Measurements from ENCODE around the gene PHACTR1. TPM values are rescaled to one million over a fixed set of nuclear protein-coding genes. Genes with fewer than 3 reads are reported as not detected.

The PHACTR1 gene
- total RNA-seq, 2 experiments from 2014 or later: 0.11 TPM; not detected in 1

DNA sequence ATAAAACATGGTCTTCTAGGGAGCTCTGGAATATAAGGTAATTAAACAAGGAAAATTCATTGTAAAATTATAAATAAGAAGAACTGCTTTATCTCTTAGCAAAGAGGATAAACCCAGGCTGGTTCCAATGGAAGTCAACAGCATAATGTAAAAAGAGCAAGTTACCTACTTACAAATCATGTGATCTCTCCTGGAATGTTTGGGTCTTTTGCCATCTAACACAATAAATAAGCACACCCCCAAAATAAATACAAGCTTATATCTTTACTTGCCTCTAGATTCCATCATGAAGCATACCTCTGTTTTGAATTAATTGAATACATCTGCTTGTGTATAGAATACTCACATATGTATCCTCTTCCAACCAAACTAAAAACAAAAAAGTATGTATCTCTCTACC is 2.5 kb upstream of the PHACTR1 start:
- Mint-ChIP-seq H3K27ac (no peak overlapping the region), H3K36me3 (ENCODE audit: low read depth) (no peaks in the 10 kb centered on the region), H3K9me3 (no peaks in the 10 kb centered on the region), H3K4me1 (ENCODE audit: low read depth) (no peaks in the 10 kb centered on the region), H3K4me3 (no peak overlapping the region), H3K27me3 (peaks cover 6% of the 10 kb centered on the region)
- ChIA-PET POLR2A (no interaction called here), CTCF (no interaction called here)
- ATAC-seq: no peak
- TF ChIP-seq, protein P1, sequence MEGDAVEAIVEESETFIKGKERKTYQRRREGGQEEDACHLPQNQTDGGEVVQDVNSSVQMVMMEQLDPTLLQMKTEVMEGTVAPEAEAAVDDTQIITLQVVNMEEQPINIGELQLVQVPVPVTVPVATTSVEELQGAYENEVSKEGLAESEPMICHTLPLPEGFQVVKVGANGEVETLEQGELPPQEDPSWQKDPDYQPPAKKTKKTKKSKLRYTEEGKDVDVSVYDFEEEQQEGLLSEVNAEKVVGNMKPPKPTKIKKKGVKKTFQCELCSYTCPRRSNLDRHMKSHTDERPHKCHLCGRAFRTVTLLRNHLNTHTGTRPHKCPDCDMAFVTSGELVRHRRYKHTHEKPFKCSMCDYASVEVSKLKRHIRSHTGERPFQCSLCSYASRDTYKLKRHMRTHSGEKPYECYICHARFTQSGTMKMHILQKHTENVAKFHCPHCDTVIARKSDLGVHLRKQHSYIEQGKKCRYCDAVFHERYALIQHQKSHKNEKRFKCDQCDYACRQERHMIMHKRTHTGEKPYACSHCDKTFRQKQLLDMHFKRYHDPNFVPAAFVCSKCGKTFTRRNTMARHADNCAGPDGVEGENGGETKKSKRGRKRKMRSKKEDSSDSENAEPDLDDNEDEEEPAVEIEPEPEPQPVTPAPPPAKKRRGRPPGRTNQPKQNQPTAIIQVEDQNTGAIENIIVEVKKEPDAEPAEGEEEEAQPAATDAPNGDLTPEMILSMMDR (IDR thresholded peaks at IDR 0.05): no peak
- intact Hi-C loops (cut with micrococcal nuclease): no loop called here
- no peak for DNase-seq

DNA sequence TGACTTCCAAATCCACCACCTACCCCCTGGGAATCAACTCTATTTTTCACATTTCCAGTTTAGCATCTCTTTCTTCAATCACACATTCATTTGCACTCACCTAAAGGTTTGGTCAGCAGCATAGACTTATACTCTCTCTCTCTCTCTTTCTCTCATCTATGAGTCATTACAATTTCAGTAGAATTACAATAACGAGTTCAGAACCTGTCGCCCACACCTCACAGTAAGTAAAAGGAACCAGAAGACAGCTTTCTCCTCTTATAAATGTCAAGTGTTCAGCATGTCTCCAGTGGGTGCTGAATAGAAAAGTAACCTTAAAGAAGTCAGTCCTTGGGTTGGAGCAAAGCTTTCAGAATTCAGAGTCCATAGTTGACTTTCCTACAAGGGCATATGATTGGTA is 1.1 kb upstream of the PHACTR1 start:
- Mint-ChIP-seq H3K36me3 (ENCODE audit: low read depth) (no peaks in the 10 kb centered on the region), H3K4me3 (no peak overlapping the region), H3K4me1 (ENCODE audit: low read depth) (no peaks in the 10 kb centered on the region), H3K27ac (no peak overlapping the region), H3K9me3 (no peaks in the 10 kb centered on the region), H3K27me3 (peaks cover 4% of the 10 kb centered on the region)
- ATAC-seq (no peak), DNase-seq (no peak)
- CTCF ChIA-PET: no interaction called here
- intact Hi-C loops (cut with micrococcal nuclease): no loop called here
- TF ChIP-seq, protein P1 (IDR thresholded peaks at IDR 0.05): no peak
- POLR2A ChIA-PET: no interaction called here

DNA sequence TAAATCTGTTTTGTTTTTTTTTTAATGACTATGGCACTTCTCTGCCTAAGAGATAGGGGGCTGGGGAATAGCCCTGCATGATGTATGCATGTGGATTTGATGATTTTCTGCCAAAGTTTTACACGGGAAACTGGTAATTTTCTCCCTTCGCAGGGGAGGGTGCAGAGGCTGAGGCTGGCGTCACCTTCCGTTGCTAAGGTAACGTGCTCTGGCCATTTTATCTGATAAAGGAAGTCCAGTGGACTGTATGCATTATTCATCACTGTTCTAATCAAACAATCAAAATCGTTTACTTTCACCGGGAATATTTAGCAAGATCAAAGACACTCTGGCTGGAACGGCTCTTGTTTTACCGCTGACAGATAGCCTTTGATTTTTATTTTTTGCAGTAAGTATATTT is 789 bp downstream of the PHACTR1 start:
- Mint-ChIP-seq H3K27me3 (no peaks in the 10 kb centered on the region), H3K4me3 (no peak overlapping the region), H3K9me3 (no peaks in the 10 kb centered on the region), H3K4me1 (ENCODE audit: low read depth) (no peaks in the 10 kb centered on the region), H3K36me3 (ENCODE audit: low read depth) (no peaks in the 10 kb centered on the region), H3K27ac (no peak overlapping the region)
- TF ChIP-seq, protein P1 (IDR thresholded peaks at IDR 0.05): no peak
- DNase-seq (no peak), ATAC-seq (no peak)
- CTCF ChIA-PET: no interaction called here
- POLR2A ChIA-PET: no interaction called here
- intact Hi-C loops (cut with micrococcal nuclease): no loop called here

DNA sequence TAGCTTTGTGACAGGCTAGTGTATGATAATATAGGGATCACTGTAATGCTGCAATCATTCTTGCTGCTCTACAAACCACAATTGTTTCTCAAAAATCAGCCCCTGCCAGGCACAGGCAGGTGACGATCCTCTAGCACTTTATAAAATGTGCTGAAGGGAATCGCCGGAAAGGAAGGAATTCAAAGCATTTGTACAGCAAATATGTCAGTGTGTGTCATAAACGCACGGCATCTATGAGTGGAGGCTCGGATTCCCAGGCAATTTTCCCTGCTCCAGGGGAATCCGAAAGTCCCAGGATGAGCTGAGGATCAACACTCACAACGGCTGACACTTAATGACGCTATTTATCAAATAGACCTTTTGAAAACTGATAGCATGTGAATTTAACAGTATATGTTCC is 1.4 kb downstream of the PHACTR1 start:
- ChIA-PET POLR2A (no interaction called here), CTCF (no interaction called here)
- Mint-ChIP-seq H3K9me3 (no peaks in the 10 kb centered on the region), H3K27ac (no peak overlapping the region), H3K36me3 (ENCODE audit: low read depth) (no peaks in the 10 kb centered on the region), H3K4me1 (ENCODE audit: low read depth) (no peaks in the 10 kb centered on the region), H3K27me3 (no peaks in the 10 kb centered on the region), H3K4me3 (no peak overlapping the region)
- no peak for ATAC-seq
- DNase-seq: no peak
- intact Hi-C loops (cut with micrococcal nuclease): no loop called here
- TF ChIP-seq, protein P1 (IDR thresholded peaks at IDR 0.05): no peak

DNA sequence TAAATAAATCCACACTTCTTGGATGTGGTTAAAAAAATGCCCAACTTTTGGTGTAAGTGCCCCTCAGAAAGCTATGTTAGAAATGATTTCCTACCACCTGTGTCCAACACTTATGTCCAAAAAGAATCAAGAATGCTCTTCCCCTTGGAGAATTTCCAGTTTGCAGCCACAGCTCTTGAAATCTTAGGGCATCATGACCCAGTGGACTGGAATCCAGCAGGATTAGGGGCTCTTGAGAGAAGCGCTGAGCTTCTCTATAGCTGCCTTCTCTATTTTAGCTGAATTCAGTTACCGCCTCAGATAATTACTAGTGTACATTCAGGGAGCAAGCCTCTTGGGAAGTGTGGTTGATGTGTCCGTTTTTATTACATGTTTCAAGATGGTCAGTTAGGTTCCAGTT is 2.5 kb downstream of the PHACTR1 start:
- no peaks in the 10 kb centered on the region for H3K27me3 Mint-ChIP-seq
- H3K27ac Mint-ChIP-seq: no peak overlapping the region
- TF ChIP-seq, protein P1 (IDR thresholded peaks at IDR 0.05): no peak
- H3K9me3 Mint-ChIP-seq: no peaks in the 10 kb centered on the region
- no peaks in the 10 kb centered on the region for H3K36me3 Mint-ChIP-seq (ENCODE audit: low read depth)
- no peak for ATAC-seq
- ChIA-PET CTCF (no interaction called here), POLR2A (no interaction called here)
- no peaks in the 10 kb centered on the region for H3K4me1 Mint-ChIP-seq (ENCODE audit: low read depth)
- intact Hi-C loops (cut with micrococcal nuclease): no loop called here
- DNase-seq: no peak
- H3K4me3 Mint-ChIP-seq: no peak overlapping the region
